Hindlimb muscle (tissue), 1 donor: ENCODE data around the gene VWF. TPM values are rescaled to one million over a fixed set of nuclear protein-coding genes. Genes with fewer than 3 reads are reported as not detected.

ENCODE experiments used
- DNase-seq: peaks from one replicate; pipeline ENCODE4 v3.0.0-alpha.2; 2013
- polyA plus RNA-seq: library from polyadenylated mRNA; unstranded; fragments of 120-200 nt; gene quantifications from one replicate; pipeline ENCODE4 v1.2.1, GENCODE V29; 2013; ENCODE audit not compliant: insufficient read length

The VWF gene
- polyA plus RNA-seq, 1 donor, result 71.3 TPM

DNA sequence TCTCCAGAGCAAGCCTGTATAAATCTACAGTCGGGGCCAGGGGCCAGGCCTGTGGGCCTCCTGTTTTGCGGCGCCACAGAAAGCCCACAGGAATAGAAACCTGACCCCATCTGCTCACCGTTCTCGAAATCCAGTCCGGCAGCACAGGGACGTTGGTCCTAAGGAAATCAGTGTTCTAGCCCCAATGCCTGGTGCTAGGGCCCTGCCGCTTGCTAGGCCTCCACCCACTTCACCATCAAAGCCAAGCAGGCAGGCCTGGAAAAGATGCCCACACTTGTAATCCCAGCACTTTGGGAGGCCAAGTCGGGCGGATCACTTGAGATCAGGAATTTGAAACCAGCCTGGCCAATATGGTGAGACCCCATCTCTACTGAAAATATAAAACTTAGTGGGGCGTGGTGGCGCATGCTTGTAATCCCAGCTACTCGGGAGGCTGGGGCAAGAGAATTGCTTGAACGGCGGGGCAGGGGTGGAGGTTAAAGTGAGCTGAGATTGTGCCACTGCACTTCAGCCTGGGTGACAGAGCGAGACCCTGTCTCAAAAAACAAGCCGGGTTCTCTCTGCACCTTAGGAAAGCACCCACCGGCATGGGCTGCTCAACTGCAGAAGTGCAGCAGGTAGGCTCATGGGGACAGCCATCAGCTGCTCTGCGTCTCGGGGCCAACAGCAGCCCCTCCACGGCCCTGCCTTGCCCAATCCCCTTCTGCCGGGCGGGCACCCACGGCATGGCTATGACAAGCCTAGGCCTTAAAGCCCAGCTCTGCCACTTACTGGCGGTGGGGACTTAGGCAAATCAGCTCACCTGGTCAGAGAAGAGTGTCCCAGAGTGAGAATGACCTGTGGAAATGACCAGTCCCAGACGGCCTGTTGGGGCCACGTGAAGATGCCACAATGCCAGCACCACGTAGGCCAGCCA, 47.4 kb downstream of the VWF start:
- DNase-seq, result no peak

DNA sequence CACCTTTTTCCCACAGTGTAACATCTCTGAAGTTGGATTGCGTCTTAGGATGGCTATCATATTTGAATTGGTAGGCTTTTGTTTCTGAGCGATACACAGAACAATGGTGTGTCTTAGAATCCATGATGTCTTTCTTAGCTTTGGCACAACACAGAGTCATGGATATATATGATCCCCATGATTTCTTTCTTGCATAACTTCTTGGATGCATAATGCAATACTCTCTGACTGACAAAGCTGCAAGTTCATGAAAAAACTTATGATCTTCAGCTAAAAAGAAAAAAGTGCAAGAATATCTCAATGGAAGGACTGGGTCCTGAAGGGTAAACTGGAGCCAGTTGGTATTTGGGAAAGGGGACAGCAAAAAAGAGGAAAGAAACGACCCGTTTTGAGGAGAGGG, 48.1 kb downstream of the VWF start:
- no peak for DNase-seq

- DNase-seq, result no peak
Observed at GRCh38 chr12:6074979-6075585, 49.4 kb downstream of the VWF start.

DNA sequence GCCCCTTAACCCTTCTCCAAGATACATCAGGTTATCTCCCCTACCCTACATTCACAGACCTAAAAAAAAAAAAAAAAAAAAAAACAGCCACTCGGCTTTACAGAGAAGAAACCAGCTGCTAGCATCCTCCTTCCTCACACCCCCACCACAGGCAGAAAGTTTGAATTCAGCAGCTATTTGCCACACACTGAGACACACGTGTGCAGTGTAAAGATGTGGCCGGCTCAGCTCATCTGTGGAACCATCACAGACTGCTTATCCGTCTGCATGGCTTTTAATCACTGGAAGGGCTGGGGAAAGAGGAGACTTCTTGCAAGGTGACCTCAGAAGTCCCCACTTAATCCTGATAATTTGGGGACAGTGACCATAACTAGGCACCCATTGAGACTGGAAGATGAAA, 50.0 kb downstream of the VWF start:
- no peak for DNase-seq

- DNase-seq, result no peak
Observed at GRCh38 chr12:6073426-6073825, 51.0 kb downstream of the VWF start.

GRCh38 chr12:6072302-6072752, 52.1 kb downstream of the VWF start:
- no peak for DNase-seq

GRCh38 chr12:6071589-6071988, 52.9 kb downstream of the VWF start:
- no peak for DNase-seq

DNA sequence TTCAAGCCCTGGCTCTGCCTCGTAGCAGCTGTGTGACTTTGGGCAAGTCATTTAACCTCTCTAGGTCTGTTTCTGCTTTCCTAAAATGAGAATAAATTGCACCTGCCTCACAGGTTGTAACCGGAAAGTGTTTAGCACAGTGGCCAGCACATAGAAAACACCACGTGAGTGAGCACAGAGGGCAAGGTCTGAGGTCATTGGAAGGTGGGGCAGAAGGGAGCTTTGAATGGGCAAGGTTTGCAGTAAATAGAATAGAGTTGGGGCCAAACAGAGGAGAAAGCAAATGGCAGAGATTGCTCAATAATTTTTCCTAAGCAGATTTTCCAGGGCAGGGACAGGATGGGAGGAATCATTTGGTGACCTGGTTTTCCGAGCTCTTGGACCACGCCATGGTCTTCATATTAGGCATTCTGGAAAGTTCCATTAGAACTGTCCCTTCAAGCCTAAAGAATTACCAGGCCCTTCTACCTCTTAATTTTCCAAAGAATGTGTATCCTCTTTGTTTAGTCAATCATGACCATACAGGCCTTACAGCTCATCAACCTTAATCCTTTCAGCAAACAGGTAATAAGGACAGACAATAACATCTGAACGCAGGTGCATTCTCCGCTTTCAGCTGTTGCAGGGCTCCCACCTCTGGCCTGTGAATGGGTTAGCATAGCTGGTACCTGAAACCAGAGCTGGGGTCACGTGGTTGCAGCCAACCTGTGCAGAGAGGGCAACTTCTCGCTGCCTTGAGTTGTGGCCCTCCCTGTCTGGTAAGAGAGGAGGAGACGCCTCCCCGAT, 53.8 kb downstream of the VWF start:
- DNase-seq, result no peak

- no peak for DNase-seq
Observed at GRCh38 chr12:6069437-6070093, 54.9 kb downstream of the VWF start.

DNA sequence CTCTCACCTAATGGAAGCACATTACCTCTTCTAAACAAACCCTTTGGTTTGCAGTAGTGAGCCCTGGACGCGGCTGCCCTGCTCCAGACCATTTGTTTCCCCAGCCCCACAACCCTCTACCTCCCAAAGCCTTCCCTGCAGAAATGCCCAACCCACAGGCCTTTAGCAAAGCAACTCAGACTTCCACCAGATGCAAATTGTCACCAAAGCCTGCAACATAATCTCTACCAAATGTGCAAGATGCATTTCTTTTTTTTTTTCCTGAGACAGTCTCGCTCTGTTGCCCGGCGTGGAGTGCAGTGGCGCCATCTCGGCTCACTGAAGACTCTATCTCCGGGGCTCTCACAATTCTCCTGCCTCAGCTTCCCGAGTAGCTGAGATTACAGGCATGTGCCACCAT, 56.2 kb downstream of the VWF start:
- no peak for DNase-seq

DNA sequence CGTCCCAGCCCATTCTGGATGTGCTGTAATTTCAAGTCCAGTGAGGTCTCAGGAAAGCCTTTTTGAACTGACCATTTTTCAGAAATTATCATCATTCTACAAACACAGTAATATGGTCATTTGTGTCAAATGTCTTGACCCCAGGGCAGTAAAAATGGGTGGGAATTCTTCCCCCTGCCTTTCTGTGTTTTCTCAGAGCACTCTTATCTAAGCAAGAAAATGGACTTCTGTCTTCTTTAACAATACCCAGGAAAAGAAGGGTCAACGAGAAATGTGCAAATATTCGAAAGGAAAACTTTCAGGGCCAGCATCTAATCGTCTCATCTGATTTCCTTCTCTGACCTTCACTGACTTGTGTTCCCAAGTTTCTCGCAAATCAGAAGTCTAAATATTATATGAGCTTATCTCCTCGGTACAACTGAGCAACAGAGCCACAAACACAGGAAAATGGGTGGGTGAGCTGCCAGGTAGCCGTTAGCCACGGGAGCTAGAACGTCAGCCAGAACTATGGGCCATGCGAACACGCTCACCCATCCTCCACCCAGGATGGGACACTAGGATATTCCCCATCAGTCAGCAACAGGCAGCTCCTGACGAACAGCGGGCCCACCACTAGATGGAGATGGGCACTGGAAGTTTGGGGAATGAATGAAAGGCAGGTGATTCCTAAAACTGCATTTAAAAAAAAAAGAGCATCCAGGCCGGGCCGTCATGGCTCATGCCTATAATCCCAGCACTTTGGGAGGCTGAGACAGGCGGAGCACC, 57.1 kb downstream of the VWF start:
- DNase-seq, result no peak

DNA sequence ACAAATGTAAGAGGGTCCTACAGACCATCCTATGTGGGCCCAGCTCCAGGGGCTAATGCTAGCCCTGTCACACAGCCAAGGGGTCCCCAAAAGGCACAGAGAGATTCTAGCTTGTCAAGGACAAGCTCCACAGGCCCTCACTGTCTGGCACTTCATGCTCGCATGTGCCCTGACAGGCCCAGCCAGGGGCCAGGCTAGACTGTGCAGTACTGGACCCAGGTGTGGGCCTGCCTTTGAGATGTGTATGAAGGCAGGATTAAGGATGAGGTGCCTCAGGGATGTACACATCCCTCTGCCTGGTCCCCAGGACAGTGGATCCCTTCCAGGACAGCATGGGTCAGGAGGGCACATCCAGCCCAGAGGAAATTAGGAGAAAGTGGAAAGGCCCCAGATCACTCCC, 57.8 kb downstream of the VWF start:
- DNase-seq, result no peak

GRCh38 chr12:6065863-6066199, 58.6 kb downstream of the VWF start:
- DNase-seq, result no peak

GRCh38 chr12:6065131-6065862, 59.2 kb downstream of the VWF start:
- no peak for DNase-seq

GRCh38 chr12:6062757-6063735, 61.4 kb downstream of the VWF start:
- DNase-seq, result no peak

- DNase-seq, result no peak
Observed at GRCh38 chr12:6062395-6062756, 62.1 kb downstream of the VWF start.

DNA sequence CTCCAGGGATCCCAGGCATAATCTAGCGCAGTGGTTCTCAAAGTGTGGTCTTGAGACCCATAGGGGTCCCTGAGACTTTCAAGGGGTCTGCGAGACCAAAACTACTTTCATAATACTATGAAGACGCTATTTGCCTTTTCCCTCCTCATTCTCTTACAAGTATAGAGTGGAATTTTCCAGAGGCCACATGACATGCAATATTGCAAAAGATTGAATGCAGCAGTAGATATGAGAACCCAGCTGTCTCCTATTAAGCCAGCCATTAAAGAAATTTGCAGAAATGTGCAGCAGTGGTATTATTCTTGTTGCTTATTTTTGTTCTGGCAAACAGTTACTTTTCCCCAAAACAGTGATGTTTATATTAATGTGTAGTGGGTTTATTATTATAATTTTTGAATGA, 62.8 kb downstream of the VWF start:
- DNase-seq, result no peak

GRCh38 chr12:6059860-6060565, 64.5 kb downstream of the VWF start:
- no peak for DNase-seq

GRCh38 chr12:6059221-6059620, 65.2 kb downstream of the VWF start:
- no peak for DNase-seq
